Muscle of leg (tissue), 11 donors: Measurements from ENCODE around the gene SARS1. TPM values are rescaled to one million over a fixed set of nuclear protein-coding genes. Genes with fewer than 3 reads are reported as not detected.

Experiments
- DNase-seq: peaks from one replicate; pipeline ENCODE4 v3.0.0; 2013
- H3K27ac ChIP-seq: one replicate; pipeline ENCODE4 v1.5.1; 2013; ENCODE audit warnings: mild to moderate bottlenecking, low read length, control low read depth
- H3K27me3 ChIP-seq: one replicate; pipeline ENCODE4 v1.6.1; 2013; ENCODE audit warnings: low read length; ENCODE audit not compliant: control insufficient read depth, insufficient read depth
- H3K36me3 ChIP-seq: one replicate; pipeline ENCODE4 v1.6.1; 2013; ENCODE audit warnings: low read length; ENCODE audit not compliant: control insufficient read depth, insufficient read depth
- H3K4me1 ChIP-seq: one replicate; pipeline ENCODE4 v1.6.1; 2013; ENCODE audit warnings: low read length; ENCODE audit not compliant: control insufficient read depth, insufficient read depth
- H3K4me3 ChIP-seq: one replicate; pipeline ENCODE4 v1.5.1; 2013; ENCODE audit warnings: low read length, control low read depth
- H3K9me3 ChIP-seq: replicated peaks from 2 replicates; pipeline ENCODE4 v1.6.1; 2013; ENCODE audit warnings: low read depth, low read length; ENCODE audit not compliant: control insufficient read depth
- WGBS: methylation state at CpG from one replicate; pipeline ENCODE4 v1.1.5; 2013; ENCODE audit warnings: missing lambda C conversion rate; ENCODE audit not compliant: insufficient coverage; 5-methylcytosine and 5-hydroxymethylcytosine counted together
- polyA plus RNA-seq, 8 donors: library from polyadenylated mRNA; unstranded; fragments of 120-200 nt; gene quantifications; one replicate each; pipeline versions ENCODE4 v1.2.1 to v1.2.3, GENCODE V29; 2013; ENCODE audit warnings: inconsistent platforms in 1 of 8, low replicate concordance in 1 of 8; ENCODE audit not compliant: insufficient read length in 8 of 8, insufficient read depth in 1 of 8
- total RNA-seq: library from RNA; stranded (reverse); fragments of 120-200 nt; gene quantifications from one replicate; pipeline ENCODE4 v1.2.4, GENCODE V29; 2013

SARS1 gene
- total and polyA plus RNA-seq, 9 donors, result 80.4 to 104 (median 88.0) TPM

- DNase-seq, result no peak
- Histone ChIP-seq H3K27me3 (peaks cover 5% of the 10 kb centered on the region), H3K4me1 (peaks cover 34% of the 10 kb centered on the region), H3K9me3 (no peaks in the 10 kb centered on the region), H3K27ac (no peak overlapping the region), H3K36me3 (peaks cover 38% of the 10 kb centered on the region), H3K4me3 (no peak overlapping the region)
- WGBS, result 59% methylated on average over 4 of the region's 6 CpGs
These were observed 25.8 kb downstream of the SARS1 start for GRCh38 chr1:109239409-109240068.

- 23% methylated on average over 18 of the region's 26 CpGs for WGBS
- Histone ChIP-seq H3K27me3 (peaks cover 5% of the 10 kb centered on the region), H3K9me3 (no peaks in the 10 kb centered on the region), H3K27ac (peak overlapping the region; percentile 21), H3K4me1 (peaks cover 38% of the 10 kb centered on the region), H3K36me3 (peaks cover 31% of the 10 kb centered on the region), H3K4me3 (no peak overlapping the region)
- peak; percentile 83 for DNase-seq
These were observed 26.7 kb downstream of the SARS1 start for GRCh38 chr1:109240158-109241152.

DNA sequence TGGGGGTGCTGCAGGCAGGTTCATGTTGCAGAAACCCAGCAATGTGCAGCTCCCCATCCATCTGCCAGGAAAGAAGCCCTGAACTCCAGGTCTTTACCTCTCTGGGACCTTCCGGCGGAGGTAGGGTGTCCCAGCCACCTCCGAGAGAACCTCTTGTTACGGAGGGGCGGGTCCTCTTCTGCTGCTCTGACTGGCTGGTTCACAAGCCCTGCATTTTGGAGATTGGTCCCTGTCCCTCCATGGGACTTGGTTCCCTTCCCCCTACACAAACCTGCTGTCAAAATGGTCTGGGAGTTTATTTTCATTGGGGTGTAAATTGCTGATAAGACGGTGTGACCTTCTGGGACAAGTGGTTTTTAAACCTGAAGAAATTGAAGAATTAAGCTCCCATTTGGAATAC is 27.6 kb downstream of the SARS1 start:
- Histone ChIP-seq H3K27me3 (peaks cover 5% of the 10 kb centered on the region), H3K4me1 (peaks cover 38% of the 10 kb centered on the region), H3K9me3 (no peaks in the 10 kb centered on the region), H3K36me3 (peaks cover 22% of the 10 kb centered on the region), H3K4me3 (no peak overlapping the region), H3K27ac (no peak overlapping the region)
- no peak for DNase-seq
- WGBS, result no CpG with 5 or more reads among the region's 6 CpGs

DNA sequence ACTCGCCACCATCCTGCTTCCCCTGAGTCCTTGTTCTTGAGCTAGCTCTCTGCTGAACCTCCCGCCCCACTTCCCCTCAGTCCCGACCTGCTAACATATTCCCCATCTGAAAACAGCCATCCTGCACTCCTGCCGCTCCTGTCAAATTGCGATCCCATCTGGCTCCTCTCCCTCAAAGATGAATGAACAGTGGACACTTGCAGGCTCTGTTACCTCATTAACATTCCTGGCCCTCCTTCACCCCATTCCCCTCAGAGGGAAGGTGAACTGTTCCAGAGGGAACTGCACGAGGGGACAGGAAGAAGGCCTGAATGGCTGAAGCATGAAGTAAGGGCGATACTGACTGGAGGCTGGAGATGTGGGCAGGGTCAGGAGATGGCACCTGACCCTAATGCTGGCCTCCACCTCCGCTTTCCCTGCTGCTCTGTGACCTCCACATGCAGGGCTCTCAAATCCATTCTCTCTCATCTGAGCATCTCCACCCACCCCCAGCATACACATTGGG is 28.2 kb downstream of the SARS1 start:
- no peak overlapping the region for H3K4me3 ChIP-seq
- peaks cover 17% of the 10 kb centered on the region for H3K36me3 ChIP-seq
- WGBS, result 13% methylated on average over 5 of the region's 8 CpGs
- H3K4me1 ChIP-seq, result peaks cover 40% of the 10 kb centered on the region
- peaks cover 5% of the 10 kb centered on the region for H3K27me3 ChIP-seq
- no peak overlapping the region for H3K27ac ChIP-seq
- no peak for DNase-seq
- no peaks in the 10 kb centered on the region for H3K9me3 ChIP-seq

DNA sequence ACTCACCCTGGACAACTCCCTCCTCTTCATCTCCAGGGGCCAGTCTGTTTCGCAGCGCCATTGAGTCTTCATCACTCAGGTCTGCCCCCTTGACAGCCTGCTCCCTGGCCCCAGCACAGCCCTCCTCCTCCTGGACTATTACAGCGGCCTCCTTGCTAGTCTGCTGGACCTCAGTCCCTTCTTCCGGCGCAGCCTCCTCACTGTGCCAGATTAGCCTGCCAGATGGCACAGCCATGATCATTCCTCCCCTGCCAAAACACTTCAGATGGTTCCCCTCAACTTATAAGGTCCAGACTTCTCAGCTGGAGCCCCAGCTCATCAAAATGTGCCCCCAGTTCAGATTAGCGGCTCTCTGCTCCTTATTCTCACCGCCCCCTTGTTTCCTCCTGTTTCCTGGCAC is 28.7 kb downstream of the SARS1 start:
- Histone ChIP-seq H3K4me1 (peaks cover 40% of the 10 kb centered on the region), H3K27me3 (peaks cover 5% of the 10 kb centered on the region), H3K36me3 (peaks cover 12% of the 10 kb centered on the region), H3K4me3 (no peak overlapping the region), H3K27ac (no peak overlapping the region), H3K9me3 (no peaks in the 10 kb centered on the region)
- 23% methylated on average over 7 of the region's 7 CpGs for WGBS
- DNase-seq, result peak; percentile 72

GRCh38 chr1:109243221-109243620 is 29.5 kb downstream of the SARS1 start:
- H3K4me1 ChIP-seq, result peaks cover 40% of the 10 kb centered on the region
- H3K27me3 ChIP-seq, result peaks cover 5% of the 10 kb centered on the region
- DNase-seq, result no peak
- no peak overlapping the region for H3K4me3 ChIP-seq
- H3K9me3 ChIP-seq, result no peaks in the 10 kb centered on the region
- no peak overlapping the region for H3K27ac ChIP-seq
- H3K36me3 ChIP-seq, result peaks cover 4% of the 10 kb centered on the region
- 32% methylated on average over 3 of the region's 5 CpGs for WGBS

- no peak overlapping the region for H3K4me3 ChIP-seq
- 87% methylated on average over 5 of the region's 8 CpGs for WGBS
- H3K9me3 ChIP-seq, result no peaks in the 10 kb centered on the region
- H3K27me3 ChIP-seq, result peaks cover 12% of the 10 kb centered on the region
- H3K27ac ChIP-seq, result no peak overlapping the region
- H3K4me1 ChIP-seq, result peaks cover 45% of the 10 kb centered on the region
- DNase-seq, result peak; percentile 29
- no peaks in the 10 kb centered on the region for H3K36me3 ChIP-seq
These were observed 30.3 kb downstream of the SARS1 start for GRCh38 chr1:109243860-109244552.

GRCh38 chr1:109246141-109246551 is 32.4 kb downstream of the SARS1 start:
- Histone ChIP-seq H3K4me1 (peaks cover 37% of the 10 kb centered on the region), H3K27me3 (peaks cover 19% of the 10 kb centered on the region), H3K36me3 (no peaks in the 10 kb centered on the region), H3K9me3 (no peaks in the 10 kb centered on the region), H3K27ac (no peak overlapping the region), H3K4me3 (no peak overlapping the region)
- DNase-seq, result no peak
- 70% methylated on average over 3 of the region's 7 CpGs for WGBS

DNA sequence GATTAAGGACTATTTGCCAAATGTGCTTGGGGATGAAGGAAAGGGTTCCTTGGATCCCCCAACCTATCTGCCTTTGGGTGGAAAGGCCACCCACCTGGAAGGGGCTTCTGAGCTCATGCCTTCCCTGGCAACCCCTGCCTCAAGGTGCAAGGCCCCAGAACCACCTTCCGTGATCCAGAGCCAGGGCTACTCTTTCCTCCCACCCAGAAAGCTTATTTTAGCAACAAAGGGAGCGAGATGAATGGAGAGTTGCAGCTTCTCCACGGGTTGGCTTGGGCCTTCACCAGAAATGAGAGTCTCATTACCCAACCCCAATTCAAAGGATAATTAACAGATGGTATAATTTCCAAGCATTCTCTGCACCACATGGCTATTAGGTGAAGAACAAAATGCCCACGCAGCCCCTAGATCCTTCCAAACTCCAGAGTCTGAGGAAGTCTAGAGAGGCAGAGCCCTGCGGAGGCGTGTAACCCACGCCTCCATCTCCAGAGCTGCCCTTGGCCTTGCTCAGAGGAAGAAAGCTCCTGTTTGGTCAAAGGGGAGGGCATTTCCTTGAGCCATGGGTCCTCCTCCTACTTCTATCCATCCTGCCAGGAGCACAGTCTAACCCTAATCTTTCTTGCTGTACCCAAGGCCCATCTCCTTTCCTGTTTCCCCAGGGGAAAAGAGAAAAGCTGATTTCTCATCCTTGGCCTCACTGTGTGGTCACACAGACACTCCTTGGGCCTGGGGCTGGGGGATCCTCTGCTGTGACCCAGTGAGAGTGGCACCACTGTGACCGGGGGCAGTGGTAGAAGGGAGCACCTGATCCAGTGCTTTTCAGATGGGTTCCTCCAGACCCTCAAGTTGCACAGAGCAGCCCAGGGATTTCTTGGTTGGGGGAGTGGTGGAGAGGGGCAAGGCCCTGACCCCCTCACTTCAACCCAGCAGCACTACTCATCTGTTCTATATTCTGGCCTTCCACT is 34.0 kb downstream of the SARS1 start:
- WGBS, result 79% methylated on average over 3 of the region's 8 CpGs

More for the DNA sequence above, 34.0 kb downstream of the SARS1 start:
- H3K36me3 ChIP-seq, result no peaks in the 10 kb centered on the region
- no peak overlapping the region for H3K4me3 ChIP-seq
- peaks cover 23% of the 10 kb centered on the region for H3K4me1 ChIP-seq
- no peak for DNase-seq
- peaks cover 14% of the 10 kb centered on the region for H3K27me3 ChIP-seq
- no peaks in the 10 kb centered on the region for H3K9me3 ChIP-seq
- H3K27ac ChIP-seq, result no peak overlapping the region
